ENCODE results near the gene PCDHB9. TPM values are rescaled to one million over a fixed set of nuclear protein-coding genes. Genes with fewer than 3 reads are reported as not detected.
"Not testable (repeated sequence)": the region's sequence is repeated elsewhere in the genome, so short reads cannot be mapped to it uniquely, and the experiment has no call there.

PCDHB9 gene
- under 0.01 TPM in 1 of 2 replicates, not detected in the other for total RNA-seq

DNA sequence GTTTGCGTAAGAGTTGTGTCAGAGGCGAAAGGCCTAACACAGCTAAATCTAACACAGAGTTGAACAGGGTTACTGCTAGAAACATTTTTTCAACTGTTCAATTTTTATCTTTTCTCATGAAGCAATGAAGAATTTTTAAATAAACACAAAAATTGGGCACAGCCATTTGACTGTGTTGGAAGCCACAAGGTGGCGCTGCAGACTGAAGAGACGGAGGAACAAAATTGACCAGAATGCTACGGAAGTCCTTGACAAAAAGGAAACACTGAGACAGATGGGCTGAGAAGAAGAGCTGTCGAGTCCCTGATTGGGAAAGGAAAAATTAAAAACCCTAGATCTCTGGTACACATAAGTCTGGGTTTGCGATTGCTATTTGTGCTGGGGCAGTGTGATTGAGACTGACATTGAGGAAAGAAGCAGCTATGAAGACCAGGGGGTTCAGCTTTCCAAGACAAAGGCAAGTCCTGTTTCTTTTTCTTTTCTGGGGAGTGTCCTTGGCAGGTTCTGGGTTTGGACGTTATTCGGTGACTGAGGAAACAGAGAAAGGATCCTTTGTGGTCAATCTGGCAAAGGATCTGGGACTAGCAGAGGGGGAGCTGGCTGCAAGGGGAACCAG lies at the start of gene PCDHB9:
PCDHB9 (plus strand) TSS at position 265 of the 616 bp plus-strand sequence; CDS start at position 423, 158 bp downstream.
- no peak for DNase-seq (ENCODE audit: low read depth)
- H3K36me3 ChIP-seq (ENCODE audit: control insufficient read depth, insufficient read depth, low read length) = no peaks in the 10 kb centered on the region
- no peaks in the 10 kb centered on the region for H3K27me3 ChIP-seq (ENCODE audit: control insufficient read depth, insufficient read depth, low read length)
- TF ChIP-seq, protein P1, sequence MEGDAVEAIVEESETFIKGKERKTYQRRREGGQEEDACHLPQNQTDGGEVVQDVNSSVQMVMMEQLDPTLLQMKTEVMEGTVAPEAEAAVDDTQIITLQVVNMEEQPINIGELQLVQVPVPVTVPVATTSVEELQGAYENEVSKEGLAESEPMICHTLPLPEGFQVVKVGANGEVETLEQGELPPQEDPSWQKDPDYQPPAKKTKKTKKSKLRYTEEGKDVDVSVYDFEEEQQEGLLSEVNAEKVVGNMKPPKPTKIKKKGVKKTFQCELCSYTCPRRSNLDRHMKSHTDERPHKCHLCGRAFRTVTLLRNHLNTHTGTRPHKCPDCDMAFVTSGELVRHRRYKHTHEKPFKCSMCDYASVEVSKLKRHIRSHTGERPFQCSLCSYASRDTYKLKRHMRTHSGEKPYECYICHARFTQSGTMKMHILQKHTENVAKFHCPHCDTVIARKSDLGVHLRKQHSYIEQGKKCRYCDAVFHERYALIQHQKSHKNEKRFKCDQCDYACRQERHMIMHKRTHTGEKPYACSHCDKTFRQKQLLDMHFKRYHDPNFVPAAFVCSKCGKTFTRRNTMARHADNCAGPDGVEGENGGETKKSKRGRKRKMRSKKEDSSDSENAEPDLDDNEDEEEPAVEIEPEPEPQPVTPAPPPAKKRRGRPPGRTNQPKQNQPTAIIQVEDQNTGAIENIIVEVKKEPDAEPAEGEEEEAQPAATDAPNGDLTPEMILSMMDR (IDR thresholded peaks at IDR 0.05; ENCODE audit: insufficient read depth, low read length, severe bottlenecking) = peak; percentile 13
- no peak within 1 kb of the TSS for H3K4me3 ChIP-seq (ENCODE audit: low read depth, low read length)
- FAIRE-seq = no peak

DNA sequence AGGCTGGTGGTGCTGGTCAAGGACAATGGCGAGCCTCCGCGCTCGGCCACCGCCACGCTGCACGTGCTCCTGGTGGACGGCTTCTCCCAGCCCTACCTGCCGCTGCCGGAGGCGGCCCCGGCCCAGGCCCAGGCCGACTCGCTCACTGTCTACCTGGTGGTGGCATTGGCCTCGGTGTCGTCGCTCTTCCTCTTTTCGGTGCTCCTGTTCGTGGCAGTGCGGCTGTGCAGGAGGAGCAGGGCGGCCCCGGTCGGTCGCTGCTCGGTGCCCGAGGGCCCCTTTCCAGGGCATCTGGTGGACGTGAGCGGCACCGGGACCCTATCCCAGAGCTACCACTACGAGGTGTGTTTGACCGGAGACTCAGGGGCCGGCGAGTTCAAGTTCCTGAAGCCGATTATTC lies 49.6 kb upstream of the PCDHB9 start:
- not testable (repeated sequence) for H3K36me3 ChIP-seq (ENCODE audit: control insufficient read depth, insufficient read depth, low read length); DNase-seq (ENCODE audit: low read depth); H3K27me3 ChIP-seq (ENCODE audit: control insufficient read depth, insufficient read depth, low read length); FAIRE-seq; H3K4me3 ChIP-seq (ENCODE audit: low read depth, low read length)

DNA sequence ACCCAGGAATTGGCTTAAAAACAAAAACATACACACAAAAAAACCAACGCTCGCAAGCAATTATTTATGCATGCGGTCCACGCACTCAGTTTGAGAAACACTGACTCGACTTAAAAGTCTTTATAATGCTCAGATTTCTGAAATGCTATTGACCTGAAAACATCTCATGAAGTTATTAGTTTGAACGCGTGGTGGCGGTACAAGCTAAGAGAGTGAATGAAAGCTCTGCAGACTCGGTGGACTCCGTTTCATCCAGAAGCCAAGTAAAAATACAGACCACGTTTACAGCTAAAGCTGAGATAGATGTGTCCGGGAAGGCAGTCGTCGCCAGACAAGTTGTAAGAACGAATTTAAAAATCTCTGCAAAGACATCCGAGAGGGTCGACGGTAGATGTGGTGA lies 37.1 kb upstream of the PCDHB9 start, which contains the start of gene PCDHB6:
PCDHB6 (plus strand) TSS at position 246 of the 400 bp plus-strand sequence. CDS start 201 bp downstream, outside the sequence.
- FAIRE-seq = no peak
- TF ChIP-seq, protein P1 (IDR thresholded peaks at IDR 0.05; ENCODE audit: insufficient read depth, low read length, severe bottlenecking) = no peak
- Histone ChIP-seq H3K4me3 (ENCODE audit: low read depth, low read length) (no peak within 1 kb of the TSS), H3K27me3 (ENCODE audit: control insufficient read depth, insufficient read depth, low read length) (no peaks in the 10 kb centered on the region), H3K36me3 (ENCODE audit: control insufficient read depth, insufficient read depth, low read length) (no peaks in the 10 kb centered on the region)
- peak; percentile 13 for DNase-seq (ENCODE audit: low read depth)

DNA sequence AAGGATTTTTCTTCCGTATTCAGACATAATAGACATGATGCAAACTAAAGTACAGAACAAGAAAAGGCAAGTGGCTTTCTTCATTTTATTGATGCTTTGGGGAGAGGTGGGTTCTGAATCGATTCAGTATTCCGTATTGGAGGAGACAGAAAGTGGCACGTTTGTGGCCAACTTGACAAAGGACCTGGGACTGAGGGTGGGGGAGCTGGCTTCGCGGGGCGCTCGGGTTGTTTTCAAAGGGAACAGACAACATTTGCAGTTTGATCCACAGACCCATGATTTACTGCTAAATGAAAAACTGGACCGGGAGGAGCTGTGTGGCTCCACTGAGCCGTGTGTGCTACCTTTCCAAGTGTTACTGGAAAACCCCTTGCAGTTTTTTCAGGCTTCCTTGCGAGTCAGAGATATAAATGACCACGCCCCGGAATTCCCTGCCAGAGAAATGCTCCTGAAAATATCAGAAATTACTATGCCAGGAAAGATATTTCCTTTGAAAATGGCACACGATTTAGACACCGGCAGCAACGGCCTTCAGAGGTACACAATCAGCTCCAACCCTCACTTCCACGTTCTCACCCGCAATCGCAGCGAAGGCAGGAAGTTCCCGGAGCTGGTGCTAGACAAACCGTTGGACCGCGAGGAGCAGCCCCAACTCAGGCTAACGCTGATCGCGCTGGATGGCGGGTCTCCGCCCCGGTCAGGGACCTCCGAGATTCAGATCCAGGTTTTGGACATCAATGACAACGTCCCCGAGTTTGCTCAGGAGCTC lies 36.6 kb upstream of the PCDHB9 start:
- Histone ChIP-seq H3K27me3 (ENCODE audit: control insufficient read depth, insufficient read depth, low read length) (no peaks in the 10 kb centered on the region), H3K36me3 (ENCODE audit: control insufficient read depth, insufficient read depth, low read length) (no peaks in the 10 kb centered on the region), H3K4me3 (ENCODE audit: low read depth, low read length) (no peak overlapping the region)
- FAIRE-seq = no peak
- DNase-seq (ENCODE audit: low read depth) = no peak
- TF ChIP-seq, protein P1 (IDR thresholded peaks at IDR 0.05; ENCODE audit: insufficient read depth, low read length, severe bottlenecking) = no peak

DNA sequence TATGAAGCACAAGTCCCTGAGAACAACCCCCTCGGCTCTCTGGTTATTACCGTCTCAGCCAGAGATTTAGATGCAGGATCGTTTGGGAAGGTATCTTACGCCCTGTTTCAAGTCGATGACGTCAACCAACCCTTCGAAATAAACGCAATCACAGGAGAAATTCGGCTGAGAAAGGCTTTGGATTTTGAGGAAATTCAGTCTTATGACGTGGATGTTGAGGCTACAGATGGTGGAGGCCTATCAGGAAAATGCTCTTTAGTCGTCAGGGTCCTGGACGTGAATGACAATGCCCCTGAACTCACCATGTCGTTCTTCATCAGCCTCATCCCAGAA lies 36.0 kb upstream of the PCDHB9 start:
- TF ChIP-seq, protein P1 (IDR thresholded peaks at IDR 0.05; ENCODE audit: insufficient read depth, low read length, severe bottlenecking) = no peak
- FAIRE-seq (no peak), DNase-seq (ENCODE audit: low read depth) (no peak)
- Histone ChIP-seq H3K36me3 (ENCODE audit: control insufficient read depth, insufficient read depth, low read length) (no peaks in the 10 kb centered on the region), H3K27me3 (ENCODE audit: control insufficient read depth, insufficient read depth, low read length) (no peaks in the 10 kb centered on the region), H3K4me3 (ENCODE audit: low read depth, low read length) (no peak overlapping the region)

DNA sequence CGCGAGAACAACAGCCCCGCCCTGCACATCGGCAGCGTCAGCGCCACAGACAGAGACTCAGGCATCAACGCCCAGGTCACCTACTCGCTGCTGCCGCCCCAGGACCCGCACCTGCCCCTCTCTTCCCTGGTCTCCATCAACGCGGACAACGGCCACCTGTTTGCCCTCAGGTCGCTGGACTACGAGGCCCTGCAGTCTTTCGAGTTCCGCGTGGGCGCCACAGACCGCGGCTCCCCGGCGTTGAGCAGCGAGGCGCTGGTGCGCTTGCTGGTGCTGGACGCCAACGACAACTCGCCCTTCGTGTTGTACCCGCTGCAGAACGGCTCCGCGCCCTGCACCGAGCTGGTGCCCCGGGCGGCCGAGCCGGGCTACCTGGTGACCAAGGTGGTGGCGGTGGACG lies 35.3 kb upstream of the PCDHB9 start:
- not testable (repeated sequence) for DNase-seq (ENCODE audit: low read depth); FAIRE-seq; H3K4me3 ChIP-seq (ENCODE audit: low read depth, low read length); H3K36me3 ChIP-seq (ENCODE audit: control insufficient read depth, insufficient read depth, low read length); H3K27me3 ChIP-seq (ENCODE audit: control insufficient read depth, insufficient read depth, low read length)

DNA sequence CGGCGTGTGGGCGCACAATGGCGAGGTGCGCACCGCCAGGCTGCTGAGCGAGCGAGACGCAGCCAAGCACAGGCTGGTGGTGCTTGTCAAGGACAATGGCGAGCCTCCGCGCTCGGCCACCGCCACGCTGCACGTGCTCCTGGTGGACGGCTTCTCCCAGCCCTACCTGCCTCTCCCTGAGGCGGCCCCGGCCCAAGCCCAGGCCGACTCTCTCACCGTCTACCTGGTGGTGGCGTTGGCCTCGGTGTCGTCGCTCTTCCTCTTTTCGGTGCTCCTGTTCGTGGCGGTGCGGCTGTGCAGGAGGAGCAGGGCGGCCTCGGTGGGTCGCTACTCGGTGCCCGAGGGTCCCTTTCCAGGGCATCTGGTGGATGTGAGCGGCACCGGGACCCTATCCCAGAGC lies 34.9 kb upstream of the PCDHB9 start:
- H3K36me3 ChIP-seq (ENCODE audit: control insufficient read depth, insufficient read depth, low read length); H3K4me3 ChIP-seq (ENCODE audit: low read depth, low read length); DNase-seq (ENCODE audit: low read depth); H3K27me3 ChIP-seq (ENCODE audit: control insufficient read depth, insufficient read depth, low read length); FAIRE-seq: not testable (repeated sequence)

All from bronchial epithelial cell (primary cell).